Measurements from ENCODE around the gene ATP1A4. TPM values are rescaled to one million over a fixed set of nuclear protein-coding genes. Genes with fewer than 3 reads are reported as not detected.

Gene ATP1A4
- total RNA-seq, 2 donors from 2014 or later = 2.8 to 5.2 TPM

DNA sequence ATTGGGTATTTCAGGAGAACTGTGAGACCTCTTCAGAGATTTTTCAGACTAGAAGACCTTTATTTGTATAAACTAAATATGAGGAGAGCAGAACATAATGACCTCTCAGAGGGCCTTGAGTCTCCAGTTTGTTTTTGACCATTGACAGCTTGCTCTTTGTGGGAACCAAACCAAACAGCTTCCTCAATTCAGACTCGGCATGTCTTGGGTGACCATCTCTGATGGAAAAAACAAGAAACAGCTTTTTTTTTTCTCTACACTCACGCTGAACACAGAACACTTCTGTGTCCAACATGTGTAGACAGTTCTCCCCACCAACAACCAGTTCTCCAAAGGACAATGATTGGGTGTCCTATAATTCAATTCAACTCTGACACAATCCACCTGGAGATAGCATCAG is 11.5 kb downstream of the ATP1A4 start:
- intact Hi-C loops (cut with DNase I) = no loop called here
- H3K27me3 ChIP-seq (replicated peaks; ENCODE audit: insufficient read depth) = no peaks in the 10 kb centered on the region
- no peak for DNase-seq (ENCODE audit: low spot score)
- no peaks in the 10 kb centered on the region for H3K36me3 ChIP-seq
- H3K4me1 ChIP-seq (replicated peaks) = no peaks in the 10 kb centered on the region
- 57% methylated on average over 2 of the region's 2 CpGs for WGBS
- no peaks in the 10 kb centered on the region for H3K9me3 ChIP-seq
- H3K4me3 ChIP-seq = no peak overlapping the region
- TF ChIP-seq POLR2AphosphoS5 (IDR thresholded peaks at IDR 0.05) (no peak), POLR2A (IDR thresholded peaks at IDR 0.05) (no peak)
- TF ChIP-seq, protein P1, sequence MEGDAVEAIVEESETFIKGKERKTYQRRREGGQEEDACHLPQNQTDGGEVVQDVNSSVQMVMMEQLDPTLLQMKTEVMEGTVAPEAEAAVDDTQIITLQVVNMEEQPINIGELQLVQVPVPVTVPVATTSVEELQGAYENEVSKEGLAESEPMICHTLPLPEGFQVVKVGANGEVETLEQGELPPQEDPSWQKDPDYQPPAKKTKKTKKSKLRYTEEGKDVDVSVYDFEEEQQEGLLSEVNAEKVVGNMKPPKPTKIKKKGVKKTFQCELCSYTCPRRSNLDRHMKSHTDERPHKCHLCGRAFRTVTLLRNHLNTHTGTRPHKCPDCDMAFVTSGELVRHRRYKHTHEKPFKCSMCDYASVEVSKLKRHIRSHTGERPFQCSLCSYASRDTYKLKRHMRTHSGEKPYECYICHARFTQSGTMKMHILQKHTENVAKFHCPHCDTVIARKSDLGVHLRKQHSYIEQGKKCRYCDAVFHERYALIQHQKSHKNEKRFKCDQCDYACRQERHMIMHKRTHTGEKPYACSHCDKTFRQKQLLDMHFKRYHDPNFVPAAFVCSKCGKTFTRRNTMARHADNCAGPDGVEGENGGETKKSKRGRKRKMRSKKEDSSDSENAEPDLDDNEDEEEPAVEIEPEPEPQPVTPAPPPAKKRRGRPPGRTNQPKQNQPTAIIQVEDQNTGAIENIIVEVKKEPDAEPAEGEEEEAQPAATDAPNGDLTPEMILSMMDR (IDR thresholded peaks at IDR 0.05) = no peak
- no peak overlapping the region for H3K27ac ChIP-seq

DNA sequence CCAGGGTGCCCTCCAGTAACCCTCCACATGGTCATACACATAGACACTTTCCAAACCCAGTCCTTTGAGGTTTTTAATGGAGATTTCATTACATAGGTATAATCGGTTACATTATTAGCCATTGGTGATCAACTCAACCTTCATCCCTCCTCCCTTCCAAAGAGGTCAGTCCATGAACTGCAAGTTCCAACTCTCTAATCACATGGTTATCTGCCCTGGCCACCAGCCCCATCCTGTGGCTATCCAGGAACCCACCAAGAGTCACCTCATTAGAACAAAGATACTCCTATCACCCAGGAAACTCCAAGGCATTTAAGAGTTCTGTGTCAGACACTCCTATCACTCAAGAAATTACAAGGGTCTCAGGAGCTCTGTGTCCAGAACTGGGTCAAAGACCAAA is 12.2 kb downstream of the ATP1A4 start:
- H3K27ac ChIP-seq = no peak overlapping the region
- H3K9me3 ChIP-seq = no peaks in the 10 kb centered on the region
- intact Hi-C loops (cut with DNase I) = no loop called here
- 100% methylated on average over 1 of the region's 1 CpG for WGBS
- TF ChIP-seq POLR2A (IDR thresholded peaks at IDR 0.05) (no peak), POLR2AphosphoS5 (IDR thresholded peaks at IDR 0.05) (no peak)
- TF ChIP-seq, protein P1 (IDR thresholded peaks at IDR 0.05) = no peak
- H3K4me3 ChIP-seq = no peak overlapping the region
- H3K36me3 ChIP-seq = no peaks in the 10 kb centered on the region
- H3K4me1 ChIP-seq (replicated peaks) = no peaks in the 10 kb centered on the region
- DNase-seq (ENCODE audit: low spot score) = no peak
- no peaks in the 10 kb centered on the region for H3K27me3 ChIP-seq (replicated peaks; ENCODE audit: insufficient read depth)

DNA sequence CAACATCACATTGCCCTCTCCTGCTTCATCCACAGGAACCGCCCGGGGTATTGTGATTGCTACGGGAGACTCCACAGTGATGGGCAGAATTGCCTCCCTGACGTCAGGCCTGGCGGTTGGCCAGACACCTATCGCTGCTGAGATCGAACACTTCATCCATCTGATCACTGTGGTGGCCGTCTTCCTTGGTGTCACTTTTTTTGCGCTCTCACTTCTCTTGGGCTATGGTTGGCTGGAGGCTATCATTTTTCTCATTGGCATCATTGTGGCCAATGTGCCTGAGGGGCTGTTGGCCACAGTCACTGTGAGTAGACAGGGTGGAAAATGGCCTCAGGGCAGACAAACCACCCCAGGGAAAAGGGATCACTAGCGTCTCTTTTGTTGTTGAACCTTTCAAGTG is 12.7 kb downstream of the ATP1A4 start:
- Histone ChIP-seq H3K4me3 (no peak overlapping the region), H3K9me3 (no peaks in the 10 kb centered on the region), H3K4me1 (replicated peaks) (no peaks in the 10 kb centered on the region), H3K27ac (no peak overlapping the region), H3K27me3 (replicated peaks; ENCODE audit: insufficient read depth) (no peaks in the 10 kb centered on the region), H3K36me3 (no peaks in the 10 kb centered on the region)
- TF ChIP-seq POLR2AphosphoS5 (IDR thresholded peaks at IDR 0.05) (no peak), POLR2A (IDR thresholded peaks at IDR 0.05) (no peak)
- TF ChIP-seq, protein P1 (IDR thresholded peaks at IDR 0.05) = no peak
- WGBS = 89% methylated on average over 10 of the region's 10 CpGs
- intact Hi-C loops (cut with DNase I) = no loop called here
- DNase-seq (ENCODE audit: low spot score) = no peak

DNA sequence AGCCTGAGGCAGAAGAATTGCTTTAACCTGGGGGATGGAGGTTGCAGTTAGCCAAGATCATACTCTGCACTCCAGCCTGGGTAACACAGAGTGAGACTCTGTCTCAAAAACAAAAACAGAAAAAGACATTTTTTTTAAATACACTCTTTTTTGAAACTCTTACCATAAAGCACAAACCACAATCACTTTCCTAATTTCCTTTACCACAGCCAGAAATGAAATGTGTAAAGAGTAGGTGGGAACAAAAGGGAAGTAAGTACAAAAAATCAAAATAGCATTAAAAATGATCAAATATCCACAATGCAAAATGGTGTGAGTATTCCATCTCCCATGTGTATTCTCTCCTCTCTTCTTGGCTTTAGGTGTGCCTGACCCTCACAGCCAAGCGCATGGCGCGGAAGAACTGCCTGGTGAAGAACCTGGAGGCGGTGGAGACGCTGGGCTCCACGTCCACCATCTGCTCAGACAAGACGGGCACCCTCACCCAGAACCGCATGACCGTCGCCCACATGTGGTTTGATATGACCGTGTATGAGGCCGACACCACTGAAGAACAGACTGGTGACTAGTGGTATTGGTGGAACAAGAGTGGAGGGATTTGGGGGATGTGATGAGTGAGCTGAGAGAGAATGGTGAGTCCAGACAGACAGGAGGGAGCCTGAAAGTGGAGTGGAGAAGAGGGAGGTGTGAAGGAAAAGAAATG is 14.9 kb downstream of the ATP1A4 start:
- Histone ChIP-seq H3K4me1 (replicated peaks) (no peaks in the 10 kb centered on the region), H3K27me3 (replicated peaks; ENCODE audit: insufficient read depth) (no peaks in the 10 kb centered on the region), H3K9me3 (no peaks in the 10 kb centered on the region), H3K36me3 (no peaks in the 10 kb centered on the region), H3K4me3 (no peak overlapping the region), H3K27ac (no peak overlapping the region)
- no peak for TF ChIP-seq POLR2A (IDR thresholded peaks at IDR 0.05)
- TF ChIP-seq POLR2AphosphoS5 (IDR thresholded peaks at IDR 0.05) = no peak
- TF ChIP-seq, protein P1 (IDR thresholded peaks at IDR 0.05) = no peak
- WGBS = 83% methylated on average over 12 of the region's 12 CpGs
- DNase-seq (ENCODE audit: low spot score) = no peak
- intact Hi-C loops (cut with DNase I) = no loop called here

DNA sequence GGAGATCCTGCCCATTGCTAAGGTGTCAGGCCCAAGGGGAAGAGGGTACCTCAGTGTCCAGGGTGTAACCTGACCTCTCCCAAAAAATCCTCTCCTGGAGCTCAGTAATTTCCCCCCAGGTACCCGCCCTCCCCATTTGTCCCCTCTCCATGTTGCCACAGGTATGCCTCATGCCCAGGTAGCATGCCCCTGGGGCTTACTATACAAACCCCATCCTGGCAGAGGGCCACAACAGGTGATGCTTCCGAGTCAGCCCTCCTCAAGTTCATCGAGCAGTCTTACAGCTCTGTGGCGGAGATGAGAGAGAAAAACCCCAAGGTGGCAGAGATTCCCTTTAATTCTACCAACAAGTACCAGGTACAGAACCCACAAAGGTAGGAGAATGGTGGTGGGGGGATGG is 15.7 kb downstream of the ATP1A4 start:
- TF ChIP-seq POLR2A (IDR thresholded peaks at IDR 0.05) = no peak
- no peak for TF ChIP-seq POLR2AphosphoS5 (IDR thresholded peaks at IDR 0.05)
- TF ChIP-seq, protein P1 (IDR thresholded peaks at IDR 0.05) = no peak
- no peak overlapping the region for H3K27ac ChIP-seq
- no peaks in the 10 kb centered on the region for H3K36me3 ChIP-seq
- DNase-seq (ENCODE audit: low spot score) = no peak
- 58% methylated on average over 4 of the region's 4 CpGs for WGBS
- H3K4me3 ChIP-seq = no peak overlapping the region
- H3K4me1 ChIP-seq (replicated peaks) = no peaks in the 10 kb centered on the region
- H3K9me3 ChIP-seq = no peaks in the 10 kb centered on the region
- no peaks in the 10 kb centered on the region for H3K27me3 ChIP-seq (replicated peaks; ENCODE audit: insufficient read depth)
- intact Hi-C loops (cut with DNase I) = no loop called here

Measured in prostate gland (tissue), 2 donors.